Measurements from ENCODE around the gene MAP3K14. TPM values are rescaled to one million over a fixed set of nuclear protein-coding genes. Genes with fewer than 3 reads are reported as not detected.

Gene MAP3K14
- total RNA-seq (2022; extraction: Qiagen RNA extraction; ENCODE audit: low read depth), result 44.8 to 65.3 TPM (median 59.6 TPM) in 5 replicates

DNA sequence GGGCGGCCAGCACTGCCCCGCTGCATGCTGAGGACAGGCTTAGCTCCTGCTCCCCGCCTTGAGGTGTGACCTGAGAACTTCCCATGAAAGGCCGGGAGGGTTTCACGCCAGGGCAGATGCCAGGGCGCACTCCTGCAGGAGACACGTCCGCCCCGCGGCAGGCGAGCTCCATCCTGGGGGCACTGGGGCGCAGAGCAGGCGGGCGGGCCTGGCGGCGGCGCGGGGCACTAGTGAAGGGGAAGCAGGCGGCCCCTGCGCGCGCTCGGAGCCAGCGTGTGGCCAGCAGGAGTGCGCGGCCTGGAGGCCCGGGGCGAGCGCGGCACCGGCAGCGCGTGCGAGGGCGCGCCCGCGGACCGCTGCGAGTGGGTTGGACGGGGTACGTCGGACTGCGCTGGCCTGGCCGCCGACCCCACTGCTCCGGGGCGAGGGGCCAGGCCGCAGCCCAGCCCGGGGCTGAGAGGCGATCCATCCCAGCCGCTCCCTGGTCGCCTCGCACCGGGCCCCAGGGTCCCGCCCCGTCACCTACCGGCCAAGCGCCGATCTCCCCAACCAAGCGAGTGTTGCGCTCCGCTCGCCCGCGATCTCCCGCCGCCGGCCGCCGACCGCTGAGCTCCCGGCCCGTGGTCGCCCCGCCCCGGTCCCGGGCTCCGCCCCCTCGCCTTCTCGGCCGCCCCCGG is at the start of gene MAP3K14:
MAP3K14 (minus strand) TSS at position 587 of the 677 bp plus-strand sequence. CDS start 26,275 bp downstream, outside the sequence.

GRCh38 chr17:45261577-45262515 is 55.0 kb downstream of the MAP3K14 start, which contains the start of gene SPATA32:
Gene SPATA32, minus strand, starts transcription at chr17:45262094. Its CDS starts 78 bp downstream, at chr17:45262016.

DNA sequence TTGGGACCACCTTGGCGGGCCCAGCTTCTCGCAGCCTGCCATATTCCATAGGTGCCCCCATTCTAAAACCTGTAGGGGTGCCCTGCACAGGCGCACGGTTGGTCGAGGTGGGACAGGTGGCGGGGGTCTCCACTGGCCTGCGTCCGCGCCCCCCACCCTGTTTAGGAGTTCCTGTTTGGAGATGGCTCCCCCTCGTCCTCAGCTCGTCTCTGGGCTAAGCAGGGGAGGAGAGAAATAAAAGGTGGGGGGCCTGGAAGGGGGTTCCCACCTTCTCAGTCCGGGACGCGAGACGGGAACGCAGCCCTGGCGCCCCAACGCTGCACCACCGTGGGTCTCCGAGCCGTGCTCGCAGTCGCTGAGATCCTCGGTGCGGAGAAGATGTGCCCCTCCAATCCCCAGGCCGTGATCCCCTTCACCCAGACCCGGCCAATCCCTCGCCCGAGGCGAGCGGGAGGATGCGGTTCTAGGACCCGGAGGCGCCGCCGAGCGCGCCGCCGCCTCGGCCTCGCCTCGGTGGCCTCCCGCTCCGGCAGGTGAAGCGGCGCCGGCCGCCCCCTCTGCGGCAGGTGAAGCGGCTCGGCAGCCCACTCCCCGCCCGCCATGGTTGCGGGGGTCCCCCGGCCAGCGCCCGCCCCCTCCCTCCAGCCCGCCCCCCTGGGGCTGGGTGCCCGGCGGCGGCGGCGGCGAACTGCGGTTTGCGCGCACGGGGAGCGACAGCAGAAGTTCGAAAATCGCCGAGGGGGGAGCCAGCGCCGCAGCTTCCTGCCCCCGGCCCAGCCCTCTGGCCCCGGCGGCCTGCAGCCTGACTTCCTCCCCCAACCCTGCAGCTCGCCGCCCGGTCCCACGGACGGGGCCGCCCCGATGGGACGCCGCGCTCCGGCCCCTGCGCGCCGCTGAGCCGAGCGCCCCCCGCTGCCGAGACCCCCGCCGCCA is 95.5 kb downstream of the MAP3K14 start, which contains the start of gene FMNL1:
FMNL1 (plus strand) TSS at position 805 of the 933 bp plus-strand sequence. CDS start 240 bp downstream, outside the sequence.

Other genes starting within 250 kb of the MAP3K14 start
- gene PLCD3, start 184.5 kb downstream of the MAP3K14 start, total RNA-seq (2022; extraction: Qiagen RNA extraction; ENCODE audit: low read depth), result 146 to 212 TPM (median 192 TPM) in 5 replicates
- gene ACBD4, start 181.3 kb downstream of the MAP3K14 start, total RNA-seq (2022; extraction: Qiagen RNA extraction; ENCODE audit: low read depth), result 6.0 to 8.2 TPM (median 7.3 TPM) in 5 replicates
- gene HEXIM1, start 168.5 kb downstream of the MAP3K14 start, total RNA-seq (2022; extraction: Qiagen RNA extraction; ENCODE audit: low read depth), result 42.3 to 53.2 TPM (median 47.9 TPM) in 5 replicates
- gene HEXIM2, start 155.1 kb downstream of the MAP3K14 start, total RNA-seq (2022; extraction: Qiagen RNA extraction; ENCODE audit: low read depth), result 13.8 to 20.2 TPM (median 16.0 TPM) in 5 replicates
- 31.4 to 37.6 TPM (median 36.1 TPM) in 5 replicates for gene FMNL1, start 95.1 kb downstream of the MAP3K14 start, total RNA-seq (2022; extraction: Qiagen RNA extraction; ENCODE audit: low read depth)
- 0.08 to 0.19 TPM (median 0.15 TPM) in 5 replicates for gene SPATA32, start 54.9 kb downstream of the MAP3K14 start, total RNA-seq (2022; extraction: Qiagen RNA extraction; ENCODE audit: low read depth)
- 12.5 to 19.4 TPM (median 17.7 TPM) in 5 replicates for gene ARHGAP27, start 115.8 kb upstream of the MAP3K14 start, total RNA-seq (2022; extraction: Qiagen RNA extraction; ENCODE audit: low read depth)
- 18.7 to 25.4 TPM (median 21.9 TPM) in 5 replicates for gene PLEKHM1, start 173.7 kb upstream of the MAP3K14 start, total RNA-seq (2022; extraction: Qiagen RNA extraction; ENCODE audit: low read depth)